ENCODE results near the gene APPL1.

The APPL1 gene

DNA sequence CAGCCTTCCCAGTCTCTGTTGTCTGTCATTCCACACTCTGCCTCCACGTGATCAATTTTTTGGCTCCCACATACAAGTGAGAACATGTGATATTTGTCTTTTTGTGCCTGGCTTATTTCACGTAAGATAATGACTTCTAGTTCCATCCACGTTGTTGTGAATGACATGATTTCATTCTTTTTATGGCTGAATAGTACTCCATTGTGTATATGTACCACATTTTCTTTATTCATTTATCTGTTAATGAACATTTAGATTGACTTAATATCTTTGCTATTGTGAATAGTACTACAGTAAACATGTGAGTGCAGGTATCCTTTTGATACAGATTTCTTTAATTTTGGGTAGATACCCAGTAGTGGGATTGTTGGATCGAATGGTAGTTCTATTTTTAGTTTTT, 33.6 kb downstream of the APPL1 start:
- TF ChIP-seq, protein P1, sequence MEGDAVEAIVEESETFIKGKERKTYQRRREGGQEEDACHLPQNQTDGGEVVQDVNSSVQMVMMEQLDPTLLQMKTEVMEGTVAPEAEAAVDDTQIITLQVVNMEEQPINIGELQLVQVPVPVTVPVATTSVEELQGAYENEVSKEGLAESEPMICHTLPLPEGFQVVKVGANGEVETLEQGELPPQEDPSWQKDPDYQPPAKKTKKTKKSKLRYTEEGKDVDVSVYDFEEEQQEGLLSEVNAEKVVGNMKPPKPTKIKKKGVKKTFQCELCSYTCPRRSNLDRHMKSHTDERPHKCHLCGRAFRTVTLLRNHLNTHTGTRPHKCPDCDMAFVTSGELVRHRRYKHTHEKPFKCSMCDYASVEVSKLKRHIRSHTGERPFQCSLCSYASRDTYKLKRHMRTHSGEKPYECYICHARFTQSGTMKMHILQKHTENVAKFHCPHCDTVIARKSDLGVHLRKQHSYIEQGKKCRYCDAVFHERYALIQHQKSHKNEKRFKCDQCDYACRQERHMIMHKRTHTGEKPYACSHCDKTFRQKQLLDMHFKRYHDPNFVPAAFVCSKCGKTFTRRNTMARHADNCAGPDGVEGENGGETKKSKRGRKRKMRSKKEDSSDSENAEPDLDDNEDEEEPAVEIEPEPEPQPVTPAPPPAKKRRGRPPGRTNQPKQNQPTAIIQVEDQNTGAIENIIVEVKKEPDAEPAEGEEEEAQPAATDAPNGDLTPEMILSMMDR (IDR thresholded peaks at IDR 0.05; ENCODE audit: control insufficient read depth, insufficient read depth, low read depth, low read length, missing control alignments), result no peak
- H3K4me3 ChIP-seq (ENCODE audit: control insufficient read depth, low read depth, low read length), result no peak overlapping the region
- DNase-seq (ENCODE audit: low read depth), result no peak

DNA sequence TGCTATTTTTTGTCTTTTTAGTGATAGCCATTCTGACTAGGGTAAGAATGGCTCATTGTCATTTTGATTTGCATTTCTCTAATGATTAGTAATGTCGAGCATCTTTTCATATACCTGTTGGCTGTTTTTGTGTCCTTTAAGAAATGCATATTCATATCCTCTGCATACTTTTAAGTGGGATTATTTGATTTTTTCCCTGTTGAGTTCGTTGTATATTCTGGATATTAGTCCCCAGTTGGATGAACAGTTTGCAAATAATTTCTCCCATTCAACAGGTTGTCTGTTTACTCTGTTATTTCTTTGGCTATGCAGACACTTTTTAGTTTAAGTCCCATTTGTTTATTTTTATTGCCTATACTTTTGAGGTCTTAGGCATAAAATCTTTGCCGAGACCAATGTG, 34.4 kb downstream of the APPL1 start:
- no peak for DNase-seq (ENCODE audit: low read depth)
- H3K4me3 ChIP-seq (ENCODE audit: control insufficient read depth, low read depth, low read length), result no peak overlapping the region
- TF ChIP-seq, protein P1 (IDR thresholded peaks at IDR 0.05; ENCODE audit: control insufficient read depth, insufficient read depth, low read depth, low read length, missing control alignments), result no peak

DNA sequence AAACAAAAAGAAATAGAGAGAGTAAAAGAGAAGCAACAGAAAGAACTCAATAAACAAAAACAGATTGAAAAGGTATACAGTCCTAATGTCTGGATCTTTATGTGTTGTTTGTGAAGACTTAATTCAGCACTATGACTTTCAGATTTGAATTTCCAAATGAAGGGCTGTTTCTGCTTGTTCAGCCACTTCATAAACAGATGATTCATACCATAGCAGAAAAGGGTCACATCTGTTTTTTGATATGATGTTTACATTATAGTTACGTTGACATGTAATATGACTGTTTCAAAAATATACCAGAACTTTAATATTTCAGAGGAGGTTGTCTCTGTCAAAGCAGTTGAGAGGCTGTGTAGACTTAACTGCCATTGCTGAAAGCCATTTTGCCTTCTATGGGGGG, 40.9 kb downstream of the APPL1 start:
- no peak for DNase-seq (ENCODE audit: low read depth)
- TF ChIP-seq, protein P1 (IDR thresholded peaks at IDR 0.05; ENCODE audit: control insufficient read depth, insufficient read depth, low read depth, low read length, missing control alignments), result no peak
- H3K4me3 ChIP-seq (ENCODE audit: control insufficient read depth, low read depth, low read length), result no peak overlapping the region

DNA sequence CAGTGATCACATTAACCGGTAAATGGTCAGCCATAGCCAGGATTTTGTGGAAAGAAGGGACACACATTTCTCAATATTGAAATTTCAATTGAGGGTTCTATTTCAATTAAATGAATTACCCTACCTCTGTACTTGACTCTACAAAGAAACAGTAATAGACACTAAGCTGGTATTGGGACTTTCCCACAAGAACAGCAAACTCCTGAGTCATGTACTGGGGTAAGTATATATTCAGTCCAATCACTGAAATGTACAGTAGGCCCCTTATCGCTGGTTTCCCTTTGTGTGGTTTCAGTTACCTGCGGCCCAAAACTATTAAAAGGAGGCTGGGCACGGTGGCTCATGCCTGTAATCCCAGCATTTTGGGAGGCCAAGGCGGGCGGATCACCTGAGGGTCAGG, 47.3 kb downstream of the APPL1 start:
- TF ChIP-seq, protein P1 (IDR thresholded peaks at IDR 0.05; ENCODE audit: control insufficient read depth, insufficient read depth, low read depth, low read length, missing control alignments), result no peak
- no peak for DNase-seq (ENCODE audit: low read depth)
- no peak overlapping the region for H3K4me3 ChIP-seq (ENCODE audit: control insufficient read depth, low read depth, low read length)

DNA sequence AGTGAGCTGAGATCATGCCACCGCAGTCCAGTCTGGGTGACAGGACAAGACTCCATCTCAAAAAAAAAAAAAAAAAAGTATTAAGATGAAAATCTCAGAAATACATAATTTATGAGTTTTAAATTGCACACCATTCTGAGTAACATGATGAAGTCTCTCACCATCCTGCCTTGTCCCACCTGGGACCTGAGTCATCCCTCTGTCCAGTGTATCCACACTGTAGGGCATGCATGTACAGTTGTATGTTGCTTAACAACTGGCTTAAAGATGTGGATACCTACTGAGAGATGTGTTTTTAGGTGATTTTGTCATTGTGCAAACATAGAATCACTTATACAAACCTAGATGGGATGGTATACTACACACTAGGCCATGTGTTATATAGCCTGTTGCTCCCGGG, 47.9 kb downstream of the APPL1 start:
- TF ChIP-seq, protein P1 (IDR thresholded peaks at IDR 0.05; ENCODE audit: control insufficient read depth, insufficient read depth, low read depth, low read length, missing control alignments), result no peak
- DNase-seq (ENCODE audit: low read depth), result no peak
- no peak overlapping the region for H3K4me3 ChIP-seq (ENCODE audit: control insufficient read depth, low read depth, low read length)

DNA sequence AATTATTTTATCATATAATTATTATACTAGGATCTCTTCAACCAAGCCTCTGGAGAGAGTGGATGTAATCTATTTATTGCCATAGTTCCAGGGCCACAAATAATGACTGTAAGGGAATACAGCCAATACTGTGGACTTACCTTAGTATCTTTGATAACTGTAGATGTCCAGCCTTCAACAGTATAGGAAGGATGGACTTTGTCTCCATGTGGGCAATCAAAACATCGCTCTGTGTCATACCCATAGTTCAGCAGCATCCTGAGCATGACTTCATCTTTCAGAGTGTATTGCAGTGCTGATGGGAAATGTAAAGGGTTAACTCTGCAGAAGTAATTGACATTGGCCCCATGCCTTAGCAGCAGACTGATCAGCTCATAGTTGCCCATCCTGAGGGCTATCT, 50.7 kb downstream of the APPL1 start:
- H3K4me3 ChIP-seq (ENCODE audit: control insufficient read depth, low read depth, low read length), result no peak overlapping the region
- DNase-seq (ENCODE audit: low read depth), result no peak
- TF ChIP-seq, protein P1 (IDR thresholded peaks at IDR 0.05; ENCODE audit: control insufficient read depth, insufficient read depth, low read depth, low read length, missing control alignments), result no peak

DNA sequence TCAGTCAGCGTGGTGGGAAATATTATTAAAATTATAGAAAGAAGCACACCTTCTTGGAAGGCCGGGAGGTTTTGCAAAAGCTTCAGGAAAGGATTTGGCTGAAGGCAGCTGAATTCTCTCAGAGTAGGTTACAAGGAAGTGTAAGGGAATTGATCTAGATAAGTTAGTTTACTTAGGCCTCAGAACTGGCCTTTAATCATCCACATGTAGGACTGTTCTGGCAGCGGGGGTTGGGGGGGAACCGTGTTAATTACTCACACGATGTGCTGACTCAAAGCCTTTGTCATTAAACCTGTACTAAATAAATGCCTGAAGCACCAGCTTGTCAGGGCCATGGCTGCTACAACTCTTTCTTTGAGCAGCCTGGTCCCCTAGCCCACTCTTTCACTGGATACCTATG, 52.2 kb downstream of the APPL1 start:
- DNase-seq (ENCODE audit: low read depth), result no peak
- TF ChIP-seq, protein P1 (IDR thresholded peaks at IDR 0.05; ENCODE audit: control insufficient read depth, insufficient read depth, low read depth, low read length, missing control alignments), result no peak
- H3K4me3 ChIP-seq (ENCODE audit: control insufficient read depth, low read depth, low read length), result no peak overlapping the region
